T-helper 17 cell (primary cell): ENCODE results near the gene KIAA0753. TPM values are rescaled to one million over a fixed set of nuclear protein-coding genes. Genes with fewer than 3 reads are reported as not detected.
"Not testable (repeated sequence)": the region's sequence is repeated elsewhere in the genome, so short reads cannot be mapped to it uniquely, and the experiment has no call there.

Experiments used
- ATAC-seq: fragments of 150-1000 bp; cut with Tn5 transposase; 2 replicates; pipeline ENCODE4 v1.10.0; 2021; ENCODE audit warnings: mild to moderate bottlenecking, moderate library complexity
- DNase-seq, 3 donors: peaks; one replicate each; pipeline versions ENCODE4 v3.0.0 to v3.0.0-alpha.2; 2020 to 2021
- H3K9me3 ChIP-seq: one replicate; pipeline ENCODE4 v1.7.0; 2013; ENCODE audit warnings: low read length, mild to moderate bottlenecking; ENCODE audit not compliant: control insufficient read depth, poor library complexity, severe bottlenecking
- H3K27ac Mint-ChIP-seq: one replicate; pipeline ENCODE4 v1.8.0; 2022; ENCODE audit warnings: mild to moderate bottlenecking, moderate library complexity, mixed read lengths
- H3K27me3 Mint-ChIP-seq: one replicate; pipeline ENCODE4 v1.8.0; 2022; ENCODE audit warnings: mixed read lengths
- H3K36me3 Mint-ChIP-seq: one replicate; pipeline ENCODE4 v1.8.0; 2022; ENCODE audit warnings: low read depth, mixed read lengths
- H3K4me1 Mint-ChIP-seq: one replicate; pipeline ENCODE4 v1.8.0; 2022; ENCODE audit warnings: mild to moderate bottlenecking, mixed read lengths
- H3K4me3 Mint-ChIP-seq: one replicate; pipeline ENCODE4 v1.8.0; 2022; ENCODE audit warnings: mild to moderate bottlenecking, moderate library complexity, mixed read lengths
- total RNA-seq, 4 donors: library from RNA in 2 of 4; stranded (reverse) in 2 of 4; gene quantifications; one replicate each; pipeline ENCODE4 v1.2.3 and lab custom pipeline; 2022 to 2026

Gene KIAA0753
- total RNA-seq, 2 donors from 2014 or later = 10.8 to 12.1 TPM

GRCh38 chr17:6663200-6663599 lies 22.7 kb upstream of the KIAA0753 start:
- H3K27me3 Mint-ChIP-seq, H3K4me3 Mint-ChIP-seq, H3K36me3 Mint-ChIP-seq, ATAC-seq, H3K27ac Mint-ChIP-seq, DNase-seq, H3K9me3 ChIP-seq: not testable (repeated sequence)
- peaks cover 27% of the 10 kb centered on the region for H3K4me1 Mint-ChIP-seq

- Mint-ChIP-seq H3K4me1 (peaks cover 28% of the 10 kb centered on the region), H3K36me3 (peaks cover 5% of the 10 kb centered on the region), H3K27ac (peak overlapping the region; percentile 83), H3K4me3 (no peak overlapping the region), H3K27me3 (no peaks in the 10 kb centered on the region)
- H3K9me3 ChIP-seq = no peaks in the 10 kb centered on the region
- no peak for DNase-seq
- ATAC-seq = no peak
Observed at GRCh38 chr17:6661464-6661848, 20.9 kb upstream of the KIAA0753 start.

- Mint-ChIP-seq H3K4me1 (peaks cover 28% of the 10 kb centered on the region), H3K4me3 (no peak overlapping the region), H3K27me3 (no peaks in the 10 kb centered on the region), H3K27ac (peak overlapping the region; percentile 83), H3K36me3 (peaks cover 5% of the 10 kb centered on the region)
- ATAC-seq (no peak), DNase-seq (no peak)
- H3K9me3 ChIP-seq = no peaks in the 10 kb centered on the region
Observed at GRCh38 chr17:6660805-6661463, 20.4 kb upstream of the KIAA0753 start.

GRCh38 chr17:6660101-6660500 lies 19.6 kb upstream of the KIAA0753 start:
- H3K4me1 Mint-ChIP-seq = peaks cover 26% of the 10 kb centered on the region
- H3K4me3 Mint-ChIP-seq = no peak overlapping the region
- ATAC-seq (no peak), DNase-seq (no peak)
- H3K36me3 Mint-ChIP-seq = peaks cover 5% of the 10 kb centered on the region
- H3K9me3 ChIP-seq = no peaks in the 10 kb centered on the region
- peak overlapping the region; percentile 83 for H3K27ac Mint-ChIP-seq
- H3K27me3 Mint-ChIP-seq = no peaks in the 10 kb centered on the region

GRCh38 chr17:6658411-6658810 lies 17.9 kb upstream of the KIAA0753 start:
- not testable (repeated sequence) for ATAC-seq, H3K27me3 Mint-ChIP-seq
- H3K27ac Mint-ChIP-seq = peak overlapping the region; percentile 21

GRCh38 chr17:6657633-6658287 lies 17.2 kb upstream of the KIAA0753 start:
- ATAC-seq (no peak), DNase-seq (no peak)
- peaks cover 36% of the 10 kb centered on the region for H3K4me1 Mint-ChIP-seq
- H3K36me3 Mint-ChIP-seq = peaks cover 5% of the 10 kb centered on the region
- H3K27ac Mint-ChIP-seq = peak overlapping the region; percentile 86
- peak overlapping the region; percentile 94 for H3K4me3 Mint-ChIP-seq
- H3K9me3 ChIP-seq = no peaks in the 10 kb centered on the region
- no peaks in the 10 kb centered on the region for H3K27me3 Mint-ChIP-seq

More at GRCh38 chr17:6658411-6658810, 17.9 kb upstream of the KIAA0753 start:
- not testable (repeated sequence) for DNase-seq, H3K4me3 Mint-ChIP-seq, H3K9me3 ChIP-seq, H3K36me3 Mint-ChIP-seq
- peaks cover 30% of the 10 kb centered on the region for H3K4me1 Mint-ChIP-seq

- H3K4me1 Mint-ChIP-seq = peaks cover 39% of the 10 kb centered on the region
- H3K9me3 ChIP-seq, H3K27me3 Mint-ChIP-seq, H3K36me3 Mint-ChIP-seq: not testable (repeated sequence)
- ATAC-seq (peak; percentile 94), DNase-seq (peak in 2 of 3 donors; percentile 42 to 46)
- peak overlapping the region; percentile 86 for H3K27ac Mint-ChIP-seq
- H3K4me3 Mint-ChIP-seq = peak overlapping the region; percentile 94
Observed at GRCh38 chr17:6656797-6657632, 16.5 kb upstream of the KIAA0753 start.

GRCh38 chr17:6655732-6656361 lies 15.3 kb upstream of the KIAA0753 start:
- Mint-ChIP-seq H3K4me3 (peak overlapping the region; percentile 82), H3K27ac (peak overlapping the region; percentile 14), H3K4me1 (peaks cover 37% of the 10 kb centered on the region)
- not testable (repeated sequence) for DNase-seq, H3K27me3 Mint-ChIP-seq, ATAC-seq, H3K36me3 Mint-ChIP-seq, H3K9me3 ChIP-seq

- Mint-ChIP-seq H3K4me3 (peak overlapping the region; percentile 70), H3K36me3 (no peaks in the 10 kb centered on the region), H3K4me1 (peaks cover 34% of the 10 kb centered on the region), H3K27me3 (no peaks in the 10 kb centered on the region), H3K27ac (peak overlapping the region; percentile 14)
- DNase-seq (no peak), ATAC-seq (no peak)
- no peaks in the 10 kb centered on the region for H3K9me3 ChIP-seq
Observed at GRCh38 chr17:6654841-6655731, 14.6 kb upstream of the KIAA0753 start.

GRCh38 chr17:6651919-6652452 lies 11.5 kb upstream of the KIAA0753 start:
- H3K4me1 Mint-ChIP-seq = peaks cover 44% of the 10 kb centered on the region
- no peaks in the 10 kb centered on the region for H3K9me3 ChIP-seq
- peaks cover 2% of the 10 kb centered on the region for H3K36me3 Mint-ChIP-seq
- DNase-seq (peak in 2 of 3 donors; percentile 27 to 36), ATAC-seq (no peak)
- no peaks in the 10 kb centered on the region for H3K27me3 Mint-ChIP-seq
- H3K4me3 Mint-ChIP-seq = peak overlapping the region; percentile 73
- H3K27ac Mint-ChIP-seq = peak overlapping the region; percentile 72

- Mint-ChIP-seq H3K27me3 (no peaks in the 10 kb centered on the region), H3K4me1 (peaks cover 45% of the 10 kb centered on the region)
- peak; percentile 86 for ATAC-seq
Observed at GRCh38 chr17:6651354-6651918, 10.9 kb upstream of the KIAA0753 start, which contains the start of the genes C17orf100 and MED31. Gene C17orf100 (plus strand): TSS chr17:6651762. CDS start chr17:6651914, 152 bp downstream. Gene MED31 (minus strand): TSS chr17:6651605. CDS start chr17:6651528, 77 bp downstream.

More at GRCh38 chr17:6651354-6651918, 10.9 kb upstream of the KIAA0753 start, which contains the start of the genes C17orf100 and MED31:
- DNase-seq = peak; percentile 89 to 92 (median 89)
- H3K9me3 ChIP-seq = no peaks in the 10 kb centered on the region
- peak within 1 kb of the TSS; percentile 94 for H3K4me3 Mint-ChIP-seq
- peak within 1 kb of the TSS; percentile 99 for H3K27ac Mint-ChIP-seq
- peaks cover 2% of the 10 kb centered on the region for H3K36me3 Mint-ChIP-seq
